ENCODE measurements around the gene YTHDF1.

DNA sequence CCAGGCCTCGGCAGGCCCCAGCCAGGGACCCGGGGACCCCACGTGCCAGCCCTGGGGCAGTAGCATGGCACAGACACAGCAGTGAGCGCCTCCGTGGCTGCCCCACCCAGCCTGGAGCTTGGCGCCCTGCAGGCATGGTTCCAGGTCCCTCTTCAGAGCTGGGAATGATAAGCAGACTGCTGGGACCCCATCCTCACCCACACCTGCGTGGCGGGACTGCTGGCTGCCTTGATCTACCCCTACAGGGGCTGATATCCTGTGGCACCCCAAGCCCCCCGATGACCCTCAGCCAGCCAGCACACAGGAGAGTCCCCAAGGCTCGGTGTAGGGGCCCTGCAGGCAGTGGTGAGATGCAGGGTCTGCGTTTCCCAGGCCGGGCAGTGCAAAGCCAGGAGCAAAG, 47.1 kb downstream of the YTHDF1 start:
- TF ChIP-seq, protein P1, sequence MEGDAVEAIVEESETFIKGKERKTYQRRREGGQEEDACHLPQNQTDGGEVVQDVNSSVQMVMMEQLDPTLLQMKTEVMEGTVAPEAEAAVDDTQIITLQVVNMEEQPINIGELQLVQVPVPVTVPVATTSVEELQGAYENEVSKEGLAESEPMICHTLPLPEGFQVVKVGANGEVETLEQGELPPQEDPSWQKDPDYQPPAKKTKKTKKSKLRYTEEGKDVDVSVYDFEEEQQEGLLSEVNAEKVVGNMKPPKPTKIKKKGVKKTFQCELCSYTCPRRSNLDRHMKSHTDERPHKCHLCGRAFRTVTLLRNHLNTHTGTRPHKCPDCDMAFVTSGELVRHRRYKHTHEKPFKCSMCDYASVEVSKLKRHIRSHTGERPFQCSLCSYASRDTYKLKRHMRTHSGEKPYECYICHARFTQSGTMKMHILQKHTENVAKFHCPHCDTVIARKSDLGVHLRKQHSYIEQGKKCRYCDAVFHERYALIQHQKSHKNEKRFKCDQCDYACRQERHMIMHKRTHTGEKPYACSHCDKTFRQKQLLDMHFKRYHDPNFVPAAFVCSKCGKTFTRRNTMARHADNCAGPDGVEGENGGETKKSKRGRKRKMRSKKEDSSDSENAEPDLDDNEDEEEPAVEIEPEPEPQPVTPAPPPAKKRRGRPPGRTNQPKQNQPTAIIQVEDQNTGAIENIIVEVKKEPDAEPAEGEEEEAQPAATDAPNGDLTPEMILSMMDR (IDR thresholded peaks at IDR 0.05): no peak
- TF ChIP-seq POLR2A (IDR thresholded peaks at IDR 0.05): no peak
